OCI-LY1 (cell line): ENCODE results near the gene CH25H.

Experiments
- EZH2 ChIP-seq: fragments of 200-600 bp; sonication (generic), shearing (Covaris generic); IDR thresholded peaks from 2 replicates; pipeline ENCODE4 v1.8.0; 2017; ENCODE audit warnings: borderline replicate concordance, mixed run types, mild to moderate bottlenecking, antibody characterized with exemption, low read length, moderate library complexity, mixed read lengths
- TF ChIP-seq, protein P1 (sequence below): fragments of 200-600 bp; sonication (generic), shearing (Covaris generic); IDR thresholded peaks from 2 replicates; pipeline ENCODE4 v1.5.1; 2017; ENCODE audit warnings: mild to moderate bottlenecking, antibody characterized with exemption, low read length, moderate library complexity, mixed read lengths

DNA sequence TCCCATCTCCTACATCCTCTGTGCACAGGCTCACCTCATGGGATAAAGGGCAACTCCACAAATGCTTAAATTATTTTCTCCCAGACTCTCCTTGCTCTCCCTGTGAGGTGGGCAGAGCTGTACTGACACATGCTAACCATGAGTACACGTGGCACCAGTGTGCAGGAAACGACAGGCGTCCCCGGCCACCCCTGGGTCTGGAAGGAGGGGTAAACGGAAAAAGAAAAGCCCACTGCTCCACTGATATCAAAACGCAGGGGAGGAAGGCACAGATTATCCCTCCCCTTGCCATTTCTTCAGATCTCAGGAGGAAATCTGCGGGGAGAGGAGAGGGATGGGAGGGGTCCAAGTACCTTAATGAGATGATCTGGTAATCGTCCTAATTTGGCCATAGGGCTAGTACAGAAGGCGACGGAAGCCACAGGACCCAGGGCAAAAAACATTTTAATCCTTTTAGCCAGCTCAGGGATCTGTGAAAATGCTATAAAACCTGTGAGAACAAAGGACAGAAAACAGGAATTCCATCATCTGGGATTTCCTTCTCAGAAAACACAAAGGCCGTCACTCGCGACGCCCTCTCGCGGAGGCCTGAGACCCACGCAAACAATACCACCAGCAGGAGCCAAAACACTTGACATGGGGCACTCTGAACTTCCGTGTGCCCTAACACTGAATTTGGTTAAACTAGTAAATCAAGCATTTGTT is 17.8 kb upstream of the CH25H start:
- TF ChIP-seq, protein P1, sequence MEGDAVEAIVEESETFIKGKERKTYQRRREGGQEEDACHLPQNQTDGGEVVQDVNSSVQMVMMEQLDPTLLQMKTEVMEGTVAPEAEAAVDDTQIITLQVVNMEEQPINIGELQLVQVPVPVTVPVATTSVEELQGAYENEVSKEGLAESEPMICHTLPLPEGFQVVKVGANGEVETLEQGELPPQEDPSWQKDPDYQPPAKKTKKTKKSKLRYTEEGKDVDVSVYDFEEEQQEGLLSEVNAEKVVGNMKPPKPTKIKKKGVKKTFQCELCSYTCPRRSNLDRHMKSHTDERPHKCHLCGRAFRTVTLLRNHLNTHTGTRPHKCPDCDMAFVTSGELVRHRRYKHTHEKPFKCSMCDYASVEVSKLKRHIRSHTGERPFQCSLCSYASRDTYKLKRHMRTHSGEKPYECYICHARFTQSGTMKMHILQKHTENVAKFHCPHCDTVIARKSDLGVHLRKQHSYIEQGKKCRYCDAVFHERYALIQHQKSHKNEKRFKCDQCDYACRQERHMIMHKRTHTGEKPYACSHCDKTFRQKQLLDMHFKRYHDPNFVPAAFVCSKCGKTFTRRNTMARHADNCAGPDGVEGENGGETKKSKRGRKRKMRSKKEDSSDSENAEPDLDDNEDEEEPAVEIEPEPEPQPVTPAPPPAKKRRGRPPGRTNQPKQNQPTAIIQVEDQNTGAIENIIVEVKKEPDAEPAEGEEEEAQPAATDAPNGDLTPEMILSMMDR: no peak
- TF ChIP-seq EZH2: no peak
